Endodermal cell (in vitro differentiated cells): ENCODE data around the gene PDE4D. TPM values are rescaled to one million over a fixed set of nuclear protein-coding genes. Genes with fewer than 3 reads are reported as not detected.
A peak's percentile ranks its signal among the peaks of the same experiment; 100 is the strongest.

Source experiments
- DNase-seq: peaks from one replicate; pipeline ENCODE4 v3.0.0-alpha.2; 2017
- H3K27ac ChIP-seq: 2 replicates; pipeline ENCODE4 v1.5.1; 2013; ENCODE audit warnings: mild to moderate bottlenecking, low read depth, low read length, moderate library complexity
- H3K27me3 ChIP-seq: 2 replicates; pipeline ENCODE4 v1.6.1; 2013; ENCODE audit warnings: mild to moderate bottlenecking, low read length, moderate library complexity; ENCODE audit not compliant: insufficient read depth, control insufficient read depth, poor library complexity, severe bottlenecking
- H3K36me3 ChIP-seq: 2 replicates; pipeline ENCODE4 v1.7.0; 2013; ENCODE audit warnings: mild to moderate bottlenecking, low read length, moderate library complexity; ENCODE audit not compliant: control insufficient read depth, insufficient read depth
- H3K4me1 ChIP-seq: one replicate; pipeline ENCODE4 v1.7.0; 2013; ENCODE audit warnings: low read length; ENCODE audit not compliant: control insufficient read depth, insufficient read depth
- H3K4me3 ChIP-seq: 2 replicates; pipeline ENCODE4 v1.5.1; 2013; ENCODE audit warnings: mild to moderate bottlenecking, low read length, moderate library complexity
- H3K9ac ChIP-seq: 2 replicates; pipeline ENCODE4 v1.6.1; 2013; ENCODE audit warnings: mild to moderate bottlenecking, low read length, moderate library complexity; ENCODE audit not compliant: poor library complexity, severe bottlenecking; ENCODE audit errors: extremely low read depth
- H3K9me3 ChIP-seq: 2 replicates; pipeline ENCODE4 v1.6.1; 2013; ENCODE audit warnings: mild to moderate bottlenecking, low read length, moderate library complexity; ENCODE audit not compliant: control insufficient read depth
- H3K27ac Mint-ChIP-seq: 2 replicates; pipeline ENCODE4 v1.8.0; 2020; ENCODE audit warnings: mixed read lengths
- H3K27me3 Mint-ChIP-seq: 2 replicates; pipeline ENCODE4 v1.8.0; 2021; ENCODE audit warnings: mild to moderate bottlenecking, mixed read lengths; ENCODE audit not compliant: insufficient read depth
- H3K36me3 Mint-ChIP-seq: 2 replicates; pipeline ENCODE4 v1.8.0; 2020; ENCODE audit warnings: low read depth, mixed read lengths
- H3K4me1 Mint-ChIP-seq: 2 replicates; pipeline ENCODE4 v1.8.0; 2020; ENCODE audit warnings: mixed read lengths
- H3K4me3 Mint-ChIP-seq: 2 replicates; pipeline ENCODE4 v1.8.0; 2020; ENCODE audit warnings: mild to moderate bottlenecking, moderate library complexity, mixed read lengths
- H3K9me3 Mint-ChIP-seq: 2 replicates; pipeline ENCODE4 v1.8.0; 2020; ENCODE audit warnings: mild to moderate bottlenecking, mixed read lengths
- WGBS, 2 experiments: methylation state at CpG; one replicate each; pipeline versions ENCODE4 v1.1.5 to v1.1.7; 2013; ENCODE audit warnings: missing lambda C conversion rate in 2 of 2, mixed read lengths in 1 of 2; ENCODE audit not compliant: insufficient coverage in 1 of 2, insufficient read length in 1 of 2; 5-methylcytosine and 5-hydroxymethylcytosine counted together
- total RNA-seq, 2 donors: library from RNA; stranded (reverse); fragmentation: NEBNext Ultra II Directional in 1 of 2; extraction: Animal tissue kit (Norgen Biotek cat#: 25700) in 1 of 2; gene quantifications; 2 replicates in 1 of 2; 3 replicates in 1 of 2; pipeline ENCODE4 v1.2.1, GENCODE V29; 2021
- TF ChIP-seq, protein P1 (sequence below): fragments of 200-600 bp; sonication (generic); conservative IDR thresholded peaks from 2 replicates; pipeline ENCODE4 v1.5.0; 2021; ENCODE audit warnings: antibody characterized with exemption, mild to moderate bottlenecking

The PDE4D gene
- total RNA-seq, 2 donors from 2014 or later, result 9.2 to 11.4 TPM

DNA sequence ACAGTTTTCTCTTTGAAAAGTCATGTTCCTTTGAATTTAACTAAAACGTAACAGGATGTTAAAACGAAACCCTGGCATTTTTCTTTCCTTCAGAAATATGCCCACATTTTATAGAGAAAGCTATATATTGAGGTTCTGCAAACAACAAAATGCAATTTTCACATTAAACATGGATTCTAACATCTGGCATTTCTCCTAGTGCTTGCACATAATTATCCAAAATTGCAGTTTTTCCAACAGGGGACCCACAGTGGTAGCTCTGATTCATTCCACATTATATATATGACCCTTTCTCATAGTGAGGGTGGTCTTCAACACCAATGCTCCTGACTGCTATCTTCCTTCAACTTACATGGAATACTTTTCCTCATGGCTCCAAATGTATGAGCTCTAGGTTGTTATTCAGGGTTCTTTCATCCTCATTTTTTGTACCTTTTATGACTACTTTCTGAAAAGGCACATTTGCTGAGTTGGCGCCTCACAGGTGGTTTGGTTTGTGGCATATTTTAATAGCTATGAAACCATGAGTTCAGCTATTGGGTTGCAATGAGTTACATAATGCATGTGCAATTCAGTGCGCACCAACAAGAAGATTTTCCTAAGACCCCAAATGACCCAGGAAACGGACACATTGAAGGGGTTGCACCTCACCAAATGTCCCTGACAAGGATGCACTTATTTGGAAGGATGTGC lies 758.9 kb downstream of the PDE4D start:
- 88 to 89% methylated on average over 4 to 5 of the region's 5 CpGs for WGBS, 2 experiments
- Mint-ChIP-seq H3K27ac (no peak overlapping the region), H3K4me3 (no peak overlapping the region), H3K4me1 (peaks cover 2% of the 10 kb centered on the region), H3K36me3 (no peaks in the 10 kb centered on the region), H3K27me3 (peaks cover 2% of the 10 kb centered on the region), H3K9me3 (no peaks in the 10 kb centered on the region)
- no peaks in the 10 kb centered on the region for H3K4me1 ChIP-seq
- H3K27me3 ChIP-seq, result no peaks in the 10 kb centered on the region
- no peak overlapping the region for H3K27ac ChIP-seq
- no peaks in the 10 kb centered on the region for H3K9me3 ChIP-seq
- H3K9ac ChIP-seq, result no peak overlapping the region
- no peaks in the 10 kb centered on the region for H3K36me3 ChIP-seq
- TF ChIP-seq, protein P1, sequence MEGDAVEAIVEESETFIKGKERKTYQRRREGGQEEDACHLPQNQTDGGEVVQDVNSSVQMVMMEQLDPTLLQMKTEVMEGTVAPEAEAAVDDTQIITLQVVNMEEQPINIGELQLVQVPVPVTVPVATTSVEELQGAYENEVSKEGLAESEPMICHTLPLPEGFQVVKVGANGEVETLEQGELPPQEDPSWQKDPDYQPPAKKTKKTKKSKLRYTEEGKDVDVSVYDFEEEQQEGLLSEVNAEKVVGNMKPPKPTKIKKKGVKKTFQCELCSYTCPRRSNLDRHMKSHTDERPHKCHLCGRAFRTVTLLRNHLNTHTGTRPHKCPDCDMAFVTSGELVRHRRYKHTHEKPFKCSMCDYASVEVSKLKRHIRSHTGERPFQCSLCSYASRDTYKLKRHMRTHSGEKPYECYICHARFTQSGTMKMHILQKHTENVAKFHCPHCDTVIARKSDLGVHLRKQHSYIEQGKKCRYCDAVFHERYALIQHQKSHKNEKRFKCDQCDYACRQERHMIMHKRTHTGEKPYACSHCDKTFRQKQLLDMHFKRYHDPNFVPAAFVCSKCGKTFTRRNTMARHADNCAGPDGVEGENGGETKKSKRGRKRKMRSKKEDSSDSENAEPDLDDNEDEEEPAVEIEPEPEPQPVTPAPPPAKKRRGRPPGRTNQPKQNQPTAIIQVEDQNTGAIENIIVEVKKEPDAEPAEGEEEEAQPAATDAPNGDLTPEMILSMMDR, result no peak
- no peak for DNase-seq
- no peak overlapping the region for H3K4me3 ChIP-seq

DNA sequence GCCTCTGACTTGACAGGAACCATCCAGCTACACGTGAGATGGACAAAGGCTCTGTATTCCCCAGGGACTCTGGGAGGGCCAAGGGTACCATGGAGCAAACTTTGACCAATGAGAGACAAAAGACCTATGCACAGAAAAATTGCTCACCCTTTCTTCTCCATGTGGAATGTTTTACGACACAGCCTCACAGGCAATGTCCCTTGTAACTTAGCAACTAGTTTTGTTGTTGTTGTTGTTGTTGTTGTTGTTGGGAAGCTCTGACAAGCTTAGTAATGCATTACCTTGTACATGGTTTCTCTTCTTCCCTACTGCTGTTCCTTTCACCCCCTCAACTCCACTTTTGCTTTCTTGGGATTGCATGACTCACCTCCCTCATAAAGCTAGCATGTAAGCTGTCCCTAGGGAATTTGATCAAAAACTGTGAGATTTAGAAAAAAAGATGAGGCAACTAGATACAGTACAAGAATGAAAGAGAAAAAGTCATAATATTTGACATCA lies 759.7 kb downstream of the PDE4D start:
- H3K27me3 Mint-ChIP-seq, result peaks cover 2% of the 10 kb centered on the region
- Histone ChIP-seq H3K36me3 (no peaks in the 10 kb centered on the region), H3K9me3 (no peaks in the 10 kb centered on the region), H3K9ac (no peak overlapping the region), H3K4me1 (no peaks in the 10 kb centered on the region), H3K27me3 (no peaks in the 10 kb centered on the region), H3K27ac (no peak overlapping the region), H3K4me3 (no peak overlapping the region)
- H3K27ac Mint-ChIP-seq, result no peak overlapping the region
- H3K4me1 Mint-ChIP-seq, result peaks cover 2% of the 10 kb centered on the region
- 96 to 100% methylated on average over 1 to 2 of the region's 2 CpGs for WGBS, 2 experiments
- H3K4me3 Mint-ChIP-seq, result no peak overlapping the region
- TF ChIP-seq, protein P1, result no peak
- no peaks in the 10 kb centered on the region for H3K36me3 Mint-ChIP-seq
- peak; percentile 48 for DNase-seq
- H3K9me3 Mint-ChIP-seq, result no peaks in the 10 kb centered on the region

DNA sequence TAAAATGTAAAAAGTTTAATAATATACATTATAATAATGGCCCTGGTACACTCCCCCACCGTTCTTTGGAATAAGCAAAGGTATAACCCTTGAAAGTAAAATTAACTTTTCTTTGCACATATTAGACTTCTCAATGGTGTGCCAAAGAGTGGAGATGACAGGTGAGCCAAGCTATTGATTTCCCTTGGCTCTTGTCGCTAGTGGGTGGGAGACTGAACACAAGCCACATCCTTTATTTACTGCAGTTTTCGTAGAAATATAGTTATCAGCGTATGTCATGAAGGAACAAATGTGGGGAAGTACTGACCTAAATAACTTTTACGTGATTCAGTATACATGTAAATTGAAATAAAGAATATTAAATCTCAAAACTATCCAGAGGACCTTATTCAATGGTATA lies 761.4 kb downstream of the PDE4D start:
- H3K36me3 Mint-ChIP-seq, result no peaks in the 10 kb centered on the region

More for the DNA sequence above, 761.4 kb downstream of the PDE4D start:
- Histone ChIP-seq H3K9ac (no peak overlapping the region), H3K4me1 (peaks cover 1% of the 10 kb centered on the region), H3K27me3 (no peaks in the 10 kb centered on the region), H3K9me3 (no peaks in the 10 kb centered on the region), H3K27ac (no peak overlapping the region), H3K4me3 (no peak overlapping the region), H3K36me3 (no peaks in the 10 kb centered on the region)
- H3K4me3 Mint-ChIP-seq, result no peak overlapping the region
- H3K4me1 Mint-ChIP-seq, result peaks cover 5% of the 10 kb centered on the region
- TF ChIP-seq, protein P1, result no peak
- peaks cover 2% of the 10 kb centered on the region for H3K27me3 Mint-ChIP-seq
- H3K9me3 Mint-ChIP-seq, result no peaks in the 10 kb centered on the region
- DNase-seq, result no peak
- 91% methylated on average over 5 of the region's 5 CpGs; no CpG with 5 or more reads in 1 of the 2 experiments for WGBS, 2 experiments
- no peak overlapping the region for H3K27ac Mint-ChIP-seq
